Liver (tissue), 3 donors: ENCODE data around the gene ARMS2.

Source experiments
- CTCF ChIP-seq: fragments of 150-350 bp; IDR thresholded peaks from 2 replicates; pipeline ENCODE4 v1.5.1; 2017; ENCODE audit warnings: improper control_type of control experiment, low read depth, low read length; ENCODE audit not compliant: missing input control
- FOXA1 ChIP-seq: IDR thresholded peaks from 2 replicates; pipeline ENCODE4 v1.6.1; 2016; ENCODE audit warnings: antibody characterized with exemption
- JUND ChIP-seq, 2 donors: IDR thresholded peaks; 2 replicates each; pipeline ENCODE4 v1.6.1; 2016; ENCODE audit warnings: antibody characterized with exemption in 2 of 2
- REST ChIP-seq: IDR thresholded peaks from 2 replicates; pipeline ENCODE4 v1.6.1; 2016; ENCODE audit warnings: antibody characterized with exemption, mild to moderate bottlenecking
- SP1 ChIP-seq: IDR thresholded peaks from 2 replicates; pipeline ENCODE4 v1.6.1; 2018; ENCODE audit warnings: antibody characterized with exemption, mild to moderate bottlenecking
- donor health status: healthy.
- donor health status: healthy.

- TF ChIP-seq FOXA1 (no peak), JUND (IDR thresholded peaks at IDR 0.05) (no peak), CTCF (no peak), REST (no peak), SP1 (no peak)
Observed at GRCh38 chr10:122446668-122447423, 7.6 kb upstream of the ARMS2 start.
